T1000 (cell line): Measurements from ENCODE around the gene MARVELD3.

ENCODE experiments used
- DNase-seq: peaks from one replicate; lab custom pipeline; 2025; ENCODE audit warnings: mixed read lengths; lab: John Stamatoyannopoulos, UW

The MARVELD3 gene

GRCh38 chr16:71623597-71623996 lies 2.4 kb upstream of the MARVELD3 start:
- DNase-seq: no peak

- no peak for DNase-seq
These were observed 702 bp upstream of the MARVELD3 start for GRCh38 chr16:71625113-71625850.

- DNase-seq: no peak
These were observed 852 bp downstream of the MARVELD3 start for GRCh38 chr16:71626858-71627213.

- no peak for DNase-seq
These were observed 1.8 kb downstream of the MARVELD3 start for GRCh38 chr16:71627731-71628181.

GRCh38 chr16:71628810-71629209 lies 2.8 kb downstream of the MARVELD3 start:
- no peak for DNase-seq

- no peak for DNase-seq
These were observed 3.5 kb downstream of the MARVELD3 start for GRCh38 chr16:71629278-71630016.

- no peak for DNase-seq
These were observed 4.8 kb downstream of the MARVELD3 start for GRCh38 chr16:71630808-71631207.

- no peak for DNase-seq
These were observed 5.8 kb downstream of the MARVELD3 start for GRCh38 chr16:71631776-71632175.

GRCh38 chr16:71635632-71636031 lies 9.6 kb downstream of the MARVELD3 start:
- DNase-seq: no peak

- no peak for DNase-seq
These were observed 11.4 kb downstream of the MARVELD3 start for GRCh38 chr16:71637398-71637797.

GRCh38 chr16:71645450-71645849 lies 19.5 kb downstream of the MARVELD3 start:
- DNase-seq: no peak

GRCh38 chr16:71647391-71647790 lies 21.4 kb downstream of the MARVELD3 start:
- no peak for DNase-seq

- DNase-seq: no peak
These were observed 22.2 kb downstream of the MARVELD3 start for GRCh38 chr16:71648162-71648561.

- DNase-seq: no peak
These were observed 22.9 kb downstream of the MARVELD3 start for GRCh38 chr16:71648921-71649320.

GRCh38 chr16:71649704-71650103 lies 23.7 kb downstream of the MARVELD3 start:
- no peak for DNase-seq

- no peak for DNase-seq
These were observed 32.8 kb downstream of the MARVELD3 start for GRCh38 chr16:71658771-71659170.

- no peak for DNase-seq
These were observed 33.5 kb downstream of the MARVELD3 start for GRCh38 chr16:71659471-71659870.

GRCh38 chr16:71666264-71666663 lies 40.3 kb downstream of the MARVELD3 start:
- DNase-seq: no peak

- DNase-seq: no peak
These were observed 41.1 kb downstream of the MARVELD3 start for GRCh38 chr16:71666928-71667707.

GRCh38 chr16:71669926-71670536 lies 44.0 kb downstream of the MARVELD3 start:
- DNase-seq: no peak

- no peak for DNase-seq
These were observed 44.6 kb downstream of the MARVELD3 start for GRCh38 chr16:71670537-71670936.

GRCh38 chr16:71671165-71671564 lies 45.2 kb downstream of the MARVELD3 start:
- no peak for DNase-seq
